Trophoblast cell (in vitro differentiated cells and primary cell): ENCODE data around the gene PET100.

Source experiments
- DNase-seq, 2 donors: peaks; one replicate each; pipeline ENCODE4 v3.0.0-alpha.2; 2016
- H2AFZ ChIP-seq: 2 replicates; pipeline ENCODE4 v1.6.1; 2013; ENCODE audit warnings: low read length, moderate library complexity, mild to moderate bottlenecking; ENCODE audit not compliant: insufficient read depth, poor library complexity
- H2AK5ac ChIP-seq: 2 replicates; pipeline ENCODE4 v1.6.1; 2013; ENCODE audit warnings: mild to moderate bottlenecking, low read length
- H2BK120ac ChIP-seq: 2 replicates; pipeline ENCODE4 v1.6.1; 2013; ENCODE audit warnings: low read length, mild to moderate bottlenecking, moderate library complexity; ENCODE audit not compliant: insufficient read depth, poor library complexity
- H2BK12ac ChIP-seq: 2 replicates; pipeline ENCODE4 v1.6.1; 2013; ENCODE audit warnings: mild to moderate bottlenecking, low read length, moderate library complexity
- H2BK5ac ChIP-seq: 2 replicates; pipeline ENCODE4 v1.6.1; 2013; ENCODE audit warnings: low read length, low read depth, moderate library complexity, mild to moderate bottlenecking; ENCODE audit not compliant: poor library complexity
- H3K14ac ChIP-seq: 2 replicates; pipeline ENCODE4 v1.6.1; 2013; ENCODE audit warnings: mild to moderate bottlenecking, low read length
- H3K18ac ChIP-seq: 2 replicates; pipeline ENCODE4 v1.6.1; 2013; ENCODE audit warnings: mild to moderate bottlenecking, low read length
- H3K23ac ChIP-seq: 2 replicates; pipeline ENCODE4 v1.6.1; 2013; ENCODE audit warnings: low read length
- H3K27ac ChIP-seq: 2 replicates; pipeline ENCODE4 v1.5.1; 2013; ENCODE audit warnings: low read depth, mild to moderate bottlenecking, inconsistent platforms, low read length, moderate library complexity
- H3K27me3 ChIP-seq: 2 replicates; pipeline ENCODE4 v1.6.1; 2013; ENCODE audit warnings: inconsistent platforms, mild to moderate bottlenecking, low read length, moderate library complexity; ENCODE audit not compliant: insufficient read depth
- H3K36me3 ChIP-seq, 2 experiments: 1 replicate in 1 of 2; 2 replicates in 1 of 2; pipeline ENCODE4 v1.6.1; 2013; ENCODE audit warnings: low read length in 2 of 2, mild to moderate bottlenecking in 2 of 2, moderate library complexity in 1 of 2; ENCODE audit not compliant: insufficient read depth in 2 of 2, control insufficient read depth in 1 of 2
- H3K4ac ChIP-seq: 2 replicates; pipeline ENCODE4 v1.6.1; 2013; ENCODE audit warnings: low read depth, mild to moderate bottlenecking, low read length, moderate library complexity
- H3K4me1 ChIP-seq, 2 experiments: 1 replicate in 1 of 2; 2 replicates in 1 of 2; pipeline ENCODE4 v1.6.1; 2013; ENCODE audit warnings: low read length in 2 of 2, mild to moderate bottlenecking in 2 of 2, moderate library complexity in 1 of 2; ENCODE audit not compliant: insufficient read depth in 2 of 2, control insufficient read depth in 1 of 2
- H3K4me2 ChIP-seq: 2 replicates; pipeline ENCODE4 v1.6.1; 2013; ENCODE audit warnings: inconsistent platforms, mild to moderate bottlenecking, low read length, moderate library complexity
- H3K4me3 ChIP-seq: 2 replicates; pipeline ENCODE4 v1.5.1; 2013; ENCODE audit warnings: mild to moderate bottlenecking, low read depth, low read length, inconsistent platforms
- H3K79me1 ChIP-seq: one replicate; pipeline ENCODE4 v1.6.1; 2013; ENCODE audit warnings: low read length
- H3K79me2 ChIP-seq: 2 replicates; pipeline ENCODE4 v1.6.1; 2013; ENCODE audit warnings: low read length, mild to moderate bottlenecking; ENCODE audit not compliant: control insufficient read depth, insufficient read depth, poor library complexity
- H3K9ac ChIP-seq: 2 replicates; pipeline ENCODE4 v1.6.1; 2013; ENCODE audit warnings: mild to moderate bottlenecking, low read length
- H3K9me3 ChIP-seq: 2 replicates; pipeline ENCODE4 v1.6.1; 2013; ENCODE audit warnings: low read depth, mild to moderate bottlenecking, control low read depth, inconsistent platforms, low read length; ENCODE audit not compliant: insufficient read depth
- H4K12ac ChIP-seq: 2 replicates; pipeline ENCODE4 v1.6.1; 2013; ENCODE audit warnings: low read depth, mild to moderate bottlenecking, low read length, moderate library complexity
- H4K8ac ChIP-seq: 2 replicates; pipeline ENCODE4 v1.6.1; 2013; ENCODE audit warnings: low read depth, mild to moderate bottlenecking, low read length, moderate library complexity
- H4K91ac ChIP-seq: one replicate; pipeline ENCODE4 v1.6.1; 2013; ENCODE audit warnings: low read depth, mild to moderate bottlenecking, low read length, moderate library complexity
- WGBS: extraction: QIAGEN DNeasy Blood & Tissue Kit; methylation state at CpG from one replicate; pipeline ENCODE4 v1.1.7; 2013; ENCODE audit warnings: missing lambda C conversion rate; ENCODE audit not compliant: insufficient read length, insufficient coverage; ENCODE audit errors: extremely low coverage; 5-methylcytosine and 5-hydroxymethylcytosine counted together

PET100 gene

DNA sequence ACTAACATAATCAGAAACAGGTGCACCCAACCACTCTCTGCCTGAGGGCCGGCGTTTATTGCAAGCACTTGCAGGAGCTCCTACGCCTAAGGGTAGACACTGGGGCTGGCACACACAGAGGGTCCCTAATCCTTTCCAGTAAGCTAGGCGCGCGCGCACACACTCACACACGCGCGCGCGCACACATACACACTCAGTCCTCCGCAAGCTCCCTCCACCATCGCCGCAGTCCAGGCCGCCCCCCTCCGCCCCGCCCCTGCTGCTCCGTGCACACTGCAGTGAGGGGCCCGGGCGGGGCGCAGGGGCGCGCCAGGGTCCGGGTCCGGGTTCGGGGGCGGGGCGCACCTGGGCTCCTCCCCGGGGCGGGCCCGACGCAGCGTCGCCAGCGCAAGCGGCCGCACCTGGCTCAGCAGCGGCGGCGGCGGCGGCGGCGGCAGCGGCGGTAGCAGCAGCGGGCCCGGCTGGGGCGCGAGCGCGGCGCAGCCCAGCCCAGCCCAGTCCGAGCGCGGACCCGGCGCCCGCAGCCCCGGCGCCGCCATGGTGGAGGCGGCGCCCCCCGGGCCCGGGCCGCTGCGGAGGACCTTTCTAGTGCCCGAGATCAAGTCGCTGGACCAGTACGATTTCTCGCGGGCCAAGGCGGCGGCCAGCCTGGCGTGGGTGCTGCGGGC, 34.0 kb upstream of the PET100 start, which contains the start of gene CAMSAP3:
TSS of gene CAMSAP3 (plus strand) at position 398 of the 668 bp plus-strand sequence. CDS start at position 538, 140 bp downstream.
- Histone ChIP-seq H3K27ac (no peak within 1 kb of the TSS), H2AFZ (peak within 1 kb of the TSS; percentile 49), H3K4me1 (peaks cover 9 to 11% of the 10 kb centered on the region in 2 experiments), H2AK5ac (peak within 1 kb of the TSS; percentile 59), H3K79me1 (peaks cover 4% of the 10 kb centered on the region), H3K9ac (peak within 1 kb of the TSS; percentile 19), H3K79me2 (peaks cover 3% of the 10 kb centered on the region), H3K4me2 (peak within 1 kb of the TSS; percentile 89), H4K12ac (peak within 1 kb of the TSS; percentile 72), H3K9me3 (no peaks in the 10 kb centered on the region), H3K27me3 (no peaks in the 10 kb centered on the region), H2BK120ac (peak within 1 kb of the TSS; percentile 24), H4K8ac (peak within 1 kb of the TSS; percentile 58), H3K23ac (no peak within 1 kb of the TSS), H3K4me3 (peak within 1 kb of the TSS; percentile 83), H4K91ac (peak within 1 kb of the TSS; percentile 5), H2BK5ac (no peak within 1 kb of the TSS), H3K4ac (peak within 1 kb of the TSS; percentile 70), H2BK12ac (no peak within 1 kb of the TSS), H3K14ac (peak within 1 kb of the TSS; percentile 40), H3K18ac (peak within 1 kb of the TSS; percentile 30), H3K36me3 (no peaks in the 10 kb centered on the region)
- no CpG with 5 or more reads among the region's 78 CpGs for WGBS
- peak; percentile 39 to 63 for DNase-seq

DNA sequence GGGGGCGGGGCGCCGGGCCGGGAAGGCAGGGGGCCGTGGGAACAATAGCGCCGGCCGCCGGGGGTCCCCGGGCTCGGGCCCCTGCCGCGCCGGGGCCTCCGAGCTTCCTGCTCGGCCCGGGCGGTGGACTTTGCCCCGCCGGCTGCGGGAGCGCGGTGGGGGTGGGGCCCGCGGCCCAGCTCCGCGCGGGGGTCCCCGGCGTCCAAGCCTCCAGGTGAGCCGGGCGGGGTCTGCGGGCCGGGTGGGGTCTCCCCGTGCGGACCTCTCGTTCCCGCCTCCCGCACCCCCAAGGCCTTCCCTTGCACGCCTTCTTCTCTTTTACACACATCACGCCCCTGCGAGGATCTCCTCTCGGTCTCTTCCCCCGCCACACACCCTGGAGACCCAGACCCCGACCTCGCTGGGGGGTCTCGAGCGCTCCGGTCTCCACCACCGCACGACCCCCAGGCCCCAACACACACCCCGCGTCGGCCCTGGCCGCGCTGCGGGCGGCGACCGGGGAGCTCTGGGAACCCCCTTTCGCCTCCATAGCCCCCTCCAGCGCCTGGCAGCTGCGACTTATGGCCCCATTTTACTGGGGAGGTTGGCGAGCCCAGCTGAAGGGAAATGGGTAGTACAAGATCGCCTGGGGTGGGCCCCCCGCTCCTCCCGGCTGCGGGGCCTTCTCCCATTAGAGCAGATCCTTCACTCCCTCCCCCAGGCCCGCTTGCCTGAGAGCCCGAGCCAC, 33.2 kb upstream of the PET100 start:
- no peaks in the 10 kb centered on the region for H3K36me3 ChIP-seq
- no peak for DNase-seq
- H2AK5ac ChIP-seq, result peak overlapping the region; percentile 59
- peak overlapping the region; percentile 58 for H4K8ac ChIP-seq
- peaks cover 4% of the 10 kb centered on the region for H3K79me1 ChIP-seq
- peak overlapping the region; percentile 70 for H3K4ac ChIP-seq
- peaks cover 6 to 8% of the 10 kb centered on the region in 2 experiments for H3K4me1 ChIP-seq
- peak overlapping the region; percentile 72 for H4K12ac ChIP-seq
- no peak overlapping the region for H3K23ac ChIP-seq
- H3K4me2 ChIP-seq, result peak overlapping the region; percentile 89
- H2BK5ac ChIP-seq, result no peak overlapping the region
- peak overlapping the region; percentile 5 for H4K91ac ChIP-seq
- H2BK12ac ChIP-seq, result no peak overlapping the region
- H3K9ac ChIP-seq, result peak overlapping the region; percentile 19
- H2AFZ ChIP-seq, result peak overlapping the region; percentile 49
- H3K14ac ChIP-seq, result peak overlapping the region; percentile 40
- peak overlapping the region; percentile 24 for H2BK120ac ChIP-seq
- no peak overlapping the region for H3K27ac ChIP-seq
- peak overlapping the region; percentile 83 for H3K4me3 ChIP-seq
- no peaks in the 10 kb centered on the region for H3K9me3 ChIP-seq
- no CpG with 5 or more reads among the region's 70 CpGs for WGBS
- H3K27me3 ChIP-seq, result no peaks in the 10 kb centered on the region
- peaks cover 3% of the 10 kb centered on the region for H3K79me2 ChIP-seq
- H3K18ac ChIP-seq, result peak overlapping the region; percentile 30

DNA sequence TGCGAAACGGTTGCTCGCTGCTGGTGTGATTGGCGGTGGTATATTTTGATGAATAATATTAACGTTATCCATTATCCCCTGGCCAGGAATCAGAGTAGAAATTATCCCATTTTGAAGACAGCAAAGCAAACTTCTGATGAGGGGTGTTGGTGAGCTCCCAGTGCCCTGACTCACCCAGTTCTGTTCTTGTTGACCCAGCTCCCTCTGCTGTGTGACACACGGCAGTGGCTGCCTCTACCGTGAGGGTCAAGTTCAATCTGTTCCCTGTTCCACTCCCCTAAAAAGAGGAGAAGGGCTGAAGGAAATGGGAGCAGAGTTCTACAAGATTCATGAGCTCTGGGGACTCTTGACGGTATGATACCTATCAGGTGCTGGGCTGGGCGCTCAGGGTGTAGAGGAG, 31.9 kb upstream of the PET100 start:
- no peak overlapping the region for H3K23ac ChIP-seq
- H3K36me3 ChIP-seq, result no peaks in the 10 kb centered on the region
- H2BK5ac ChIP-seq, result no peak overlapping the region
- H3K18ac ChIP-seq, result no peak overlapping the region
- no peak overlapping the region for H2BK120ac ChIP-seq
- no peak overlapping the region for H2BK12ac ChIP-seq
- no peaks in the 10 kb centered on the region for H3K9me3 ChIP-seq
- no peak overlapping the region for H4K8ac ChIP-seq
- H2AFZ ChIP-seq, result no peak overlapping the region
- WGBS, result no CpG with 5 or more reads among the region's 9 CpGs
- no peaks in the 10 kb centered on the region for H3K27me3 ChIP-seq
- no peak overlapping the region for H3K27ac ChIP-seq
- DNase-seq, result no peak
- H3K4me3 ChIP-seq, result no peak overlapping the region
- no peak overlapping the region for H4K91ac ChIP-seq
- peaks cover 3% of the 10 kb centered on the region for H3K79me2 ChIP-seq
- H4K12ac ChIP-seq, result no peak overlapping the region
- no peak overlapping the region for H3K9ac ChIP-seq
- no peak overlapping the region for H3K4me2 ChIP-seq
- no peak overlapping the region for H3K14ac ChIP-seq
- H3K79me1 ChIP-seq, result peaks cover 4% of the 10 kb centered on the region
- H3K4ac ChIP-seq, result no peak overlapping the region
- peaks cover 6 to 8% of the 10 kb centered on the region in 2 experiments for H3K4me1 ChIP-seq
- no peak overlapping the region for H2AK5ac ChIP-seq

DNA sequence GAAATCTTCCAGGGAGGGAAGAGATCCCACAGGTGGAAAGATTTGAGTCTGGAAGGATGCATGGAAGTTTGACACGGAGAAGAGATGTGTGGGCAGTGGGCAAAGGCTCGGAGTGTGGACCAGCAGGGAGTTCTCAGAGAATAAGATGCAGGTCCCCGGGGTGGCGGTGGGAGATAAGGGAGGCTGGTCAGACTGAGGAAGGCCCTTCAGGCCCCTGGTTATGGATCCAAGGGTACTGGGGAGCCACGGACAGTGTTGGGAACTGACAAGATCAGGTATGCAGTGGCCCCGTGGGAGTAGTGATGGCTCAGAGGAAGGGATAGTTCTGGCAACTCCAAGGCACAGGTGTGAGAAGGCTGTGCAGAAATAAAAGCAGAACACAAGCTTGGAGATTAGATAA, 31.4 kb upstream of the PET100 start:
- WGBS, result no CpG with 5 or more reads among the region's 6 CpGs

More for the DNA sequence above, 31.4 kb upstream of the PET100 start:
- no peak overlapping the region for H3K9ac ChIP-seq
- H3K4me3 ChIP-seq, result no peak overlapping the region
- peaks cover 6 to 10% of the 10 kb centered on the region in 2 experiments for H3K4me1 ChIP-seq
- H2AFZ ChIP-seq, result no peak overlapping the region
- H4K91ac ChIP-seq, result no peak overlapping the region
- H3K18ac ChIP-seq, result no peak overlapping the region
- H3K27me3 ChIP-seq, result no peaks in the 10 kb centered on the region
- H3K4me2 ChIP-seq, result no peak overlapping the region
- H3K4ac ChIP-seq, result no peak overlapping the region
- H3K79me2 ChIP-seq, result peaks cover 3% of the 10 kb centered on the region
- no peaks in the 10 kb centered on the region for H3K9me3 ChIP-seq
- no peak overlapping the region for H3K23ac ChIP-seq
- no peak for DNase-seq
- peaks cover 4% of the 10 kb centered on the region for H3K79me1 ChIP-seq
- no peak overlapping the region for H3K27ac ChIP-seq
- H2BK12ac ChIP-seq, result no peak overlapping the region
- H2BK5ac ChIP-seq, result no peak overlapping the region
- H3K36me3 ChIP-seq, result no peaks in the 10 kb centered on the region
- no peak overlapping the region for H4K12ac ChIP-seq
- H2AK5ac ChIP-seq, result no peak overlapping the region
- H4K8ac ChIP-seq, result no peak overlapping the region
- H2BK120ac ChIP-seq, result no peak overlapping the region
- no peak overlapping the region for H3K14ac ChIP-seq
